Measurements from ENCODE around the gene FANCM.

FANCM gene

GRCh38 chr14:45135659-45136395 is at the start of gene FANCM:
Gene FANCM, plus strand, starts transcription at chr14:45135930. Its CDS starts 102 bp downstream, at chr14:45136032.
- peak; percentile 99 for DNase-seq

- DNase-seq, result no peak
Measured at GRCh38 chr14:45089813-45090212, 45.9 kb upstream of the FANCM start.

GRCh38 chr14:45091710-45092109 is 44.0 kb upstream of the FANCM start:
- no peak for DNase-seq

- DNase-seq, result no peak
Measured at GRCh38 chr14:45094275-45094674, 41.5 kb upstream of the FANCM start.

- DNase-seq, result no peak
Measured at GRCh38 chr14:45095143-45095542, 40.6 kb upstream of the FANCM start.

GRCh38 chr14:45096218-45096617 is 39.5 kb upstream of the FANCM start:
- no peak for DNase-seq

- DNase-seq, result no peak
Measured at GRCh38 chr14:45103806-45104205, 31.9 kb upstream of the FANCM start.

GRCh38 chr14:45104561-45104960 is 31.2 kb upstream of the FANCM start:
- no peak for DNase-seq

- peak; percentile 69 for DNase-seq
Measured at GRCh38 chr14:45112896-45113781, 22.6 kb upstream of the FANCM start.

GRCh38 chr14:45114327-45114726 is 21.4 kb upstream of the FANCM start:
- DNase-seq, result no peak

GRCh38 chr14:45118594-45118993 is 17.1 kb upstream of the FANCM start:
- no peak for DNase-seq

- peak; percentile 75 for DNase-seq
Measured at GRCh38 chr14:45120096-45120495, 15.6 kb upstream of the FANCM start.

- DNase-seq, result peak; percentile 79
Measured at GRCh38 chr14:45123271-45123670, 12.5 kb upstream of the FANCM start.

- DNase-seq, result no peak
Measured at GRCh38 chr14:45125754-45126153, 10.0 kb upstream of the FANCM start.

GRCh38 chr14:45128963-45129629 is 6.6 kb upstream of the FANCM start:
- no peak for DNase-seq

GRCh38 chr14:45133683-45134050 is 2.1 kb upstream of the FANCM start:
- no peak for DNase-seq

- DNase-seq, result peak; percentile 100
Measured at GRCh38 chr14:45134051-45134958, 1.4 kb upstream of the FANCM start, which contains the start of gene FKBP3. Gene FKBP3, minus strand, starts transcription at chr14:45134481. Its CDS starts 25 bp downstream, at chr14:45134456.

- DNase-seq, result peak; percentile 36
Measured at GRCh38 chr14:45135156-45135555, 574 bp upstream of the FANCM start.

GRCh38 chr14:45136399-45136798 is 669 bp downstream of the FANCM start:
- DNase-seq, result no peak

GRCh38 chr14:45140661-45141187 is 5.0 kb downstream of the FANCM start:
- DNase-seq, result no peak

- DNase-seq, result peak; percentile 42
Measured at GRCh38 chr14:45142083-45142482, 6.4 kb downstream of the FANCM start.

- DNase-seq, result no peak
Measured at GRCh38 chr14:45144658-45145057, 8.9 kb downstream of the FANCM start.

Measured in hematopoietic multipotent progenitor cell treated with erythropoietin and hydrocortisone succinate and interleukin-3 and kit ligand, for 4 days (in vitro differentiated cells).